GM21390 (cell line): ENCODE results near the gene SBNO2.

Source experiments
- ATAC-seq: cut with Tn5 transposase; IDR thresholded peaks from one replicate; pipeline ENCODE4 v1.9.1; 2021; ENCODE audit not compliant: unreplicated experiment

The SBNO2 gene

DNA sequence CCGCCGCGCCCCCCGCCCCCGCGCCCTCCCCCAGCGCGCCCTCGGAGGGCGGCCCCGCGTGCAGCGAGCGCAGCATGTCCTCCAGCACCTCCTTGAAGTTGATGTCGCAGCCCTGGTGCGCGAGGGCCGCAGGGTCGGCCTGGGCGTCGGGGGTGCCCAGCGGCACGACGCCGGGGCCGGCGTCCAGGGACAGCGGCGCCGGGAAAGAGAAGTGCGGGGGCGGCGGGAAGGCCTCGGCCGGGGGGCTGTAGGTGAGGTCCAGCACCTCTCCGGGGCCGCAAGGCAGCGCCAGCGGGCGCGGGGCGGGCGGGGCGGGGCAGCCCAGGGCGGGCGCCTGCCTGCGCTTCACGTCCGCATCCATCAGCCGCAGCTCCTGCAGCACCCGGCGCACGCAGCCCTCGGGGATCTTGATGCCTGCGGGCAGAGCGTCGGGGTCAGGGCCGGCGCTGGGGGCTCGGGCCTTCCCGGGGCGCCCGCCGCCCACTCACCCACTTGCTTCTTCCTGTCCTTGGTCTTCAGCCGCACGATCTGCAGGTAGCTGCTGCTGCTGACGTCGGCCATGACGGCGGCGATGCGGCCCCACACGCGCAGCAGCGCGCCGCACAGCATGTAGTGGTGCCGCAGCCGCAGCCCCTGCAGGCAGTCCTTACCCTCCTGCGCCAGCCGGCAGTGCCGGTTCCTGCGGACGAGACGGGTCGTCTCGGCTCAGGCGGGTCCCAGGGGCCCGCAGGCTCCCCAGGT, 65.6 kb downstream of the SBNO2 start:
- ATAC-seq: no peak

- ATAC-seq: no peak
Measured at GRCh38 chr19:1107661-1108261, 66.3 kb downstream of the SBNO2 start.

GRCh38 chr19:1106841-1107660, 67.0 kb downstream of the SBNO2 start:
- no peak for ATAC-seq

- no peak for ATAC-seq
Measured at GRCh38 chr19:1105873-1106840, 67.9 kb downstream of the SBNO2 start.

DNA sequence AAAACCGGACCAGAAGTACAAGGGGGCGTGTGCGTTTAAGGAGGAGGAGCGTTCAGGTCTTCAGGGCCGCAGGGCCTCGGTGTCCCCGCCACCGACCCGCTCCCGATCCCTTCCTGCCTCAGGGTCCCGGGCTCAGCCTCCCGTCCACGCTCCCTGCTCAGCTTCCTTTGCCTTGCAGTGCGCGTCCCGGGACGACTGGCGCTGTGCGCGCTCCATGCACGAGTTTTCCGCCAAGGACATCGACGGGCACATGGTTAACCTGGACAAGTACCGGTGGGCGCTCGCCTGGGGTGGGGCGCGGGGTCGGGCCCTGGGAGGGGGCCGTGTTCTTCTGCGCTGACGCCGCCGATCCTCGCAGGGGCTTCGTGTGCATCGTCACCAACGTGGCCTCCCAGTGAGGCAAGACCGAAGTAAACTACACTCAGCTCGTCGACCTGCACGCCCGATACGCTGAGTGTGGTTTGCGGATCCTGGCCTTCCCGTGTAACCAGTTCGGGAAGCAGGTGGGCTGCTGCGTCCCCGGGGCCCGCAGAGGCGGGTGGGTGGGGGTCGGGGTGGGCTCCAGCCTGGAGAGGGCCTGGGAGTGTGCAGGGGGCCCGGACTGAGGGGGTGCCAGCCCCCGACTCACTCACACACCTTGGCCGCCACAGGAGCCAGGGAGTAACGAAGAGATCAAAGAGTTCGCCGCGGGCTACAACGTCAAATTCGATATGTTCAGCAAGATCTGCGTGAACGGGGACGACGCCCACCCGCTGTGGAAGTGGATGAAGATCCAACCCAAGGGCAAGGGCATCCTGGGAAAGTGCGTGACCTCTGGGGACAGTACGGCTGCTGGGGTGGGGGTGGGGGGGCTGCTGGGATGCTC, 68.8 kb downstream of the SBNO2 start:
- no peak for ATAC-seq

DNA sequence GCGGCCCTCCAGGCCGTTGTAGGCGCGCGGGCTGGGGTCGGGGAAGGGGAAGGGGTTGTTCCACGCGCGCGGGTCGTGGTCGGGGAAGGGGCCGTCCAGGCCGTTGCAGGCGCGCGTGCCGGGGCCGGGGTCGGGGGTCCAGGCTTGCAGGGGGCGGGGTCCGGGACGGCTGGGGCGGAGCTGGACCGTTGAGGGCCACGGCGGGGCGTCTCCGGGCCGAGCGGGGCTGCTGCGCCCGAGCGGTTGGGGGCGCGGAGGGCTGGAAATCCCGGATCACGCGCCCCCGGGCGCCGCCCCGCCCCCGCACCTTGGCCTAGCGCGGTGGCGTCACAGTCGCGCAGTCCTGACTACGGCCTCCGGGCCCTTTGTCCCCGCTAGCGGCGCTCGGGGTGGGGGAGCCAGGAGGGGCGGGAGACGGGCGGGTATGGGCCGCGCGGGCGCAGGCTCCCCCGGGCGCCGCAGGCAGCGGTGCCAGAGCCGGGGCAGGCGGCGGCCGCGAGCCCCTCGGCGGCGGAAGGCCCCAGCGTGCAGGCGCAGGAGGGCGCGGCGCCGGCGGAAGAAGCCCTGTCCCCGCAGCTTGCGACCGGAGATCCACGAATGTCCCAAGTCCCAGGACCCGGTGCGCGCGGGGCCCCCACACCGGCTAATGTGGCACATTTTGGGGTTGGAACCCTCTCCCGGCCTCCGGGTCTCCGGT, 69.6 kb downstream of the SBNO2 start:
- peak; percentile 21 for ATAC-seq

DNA sequence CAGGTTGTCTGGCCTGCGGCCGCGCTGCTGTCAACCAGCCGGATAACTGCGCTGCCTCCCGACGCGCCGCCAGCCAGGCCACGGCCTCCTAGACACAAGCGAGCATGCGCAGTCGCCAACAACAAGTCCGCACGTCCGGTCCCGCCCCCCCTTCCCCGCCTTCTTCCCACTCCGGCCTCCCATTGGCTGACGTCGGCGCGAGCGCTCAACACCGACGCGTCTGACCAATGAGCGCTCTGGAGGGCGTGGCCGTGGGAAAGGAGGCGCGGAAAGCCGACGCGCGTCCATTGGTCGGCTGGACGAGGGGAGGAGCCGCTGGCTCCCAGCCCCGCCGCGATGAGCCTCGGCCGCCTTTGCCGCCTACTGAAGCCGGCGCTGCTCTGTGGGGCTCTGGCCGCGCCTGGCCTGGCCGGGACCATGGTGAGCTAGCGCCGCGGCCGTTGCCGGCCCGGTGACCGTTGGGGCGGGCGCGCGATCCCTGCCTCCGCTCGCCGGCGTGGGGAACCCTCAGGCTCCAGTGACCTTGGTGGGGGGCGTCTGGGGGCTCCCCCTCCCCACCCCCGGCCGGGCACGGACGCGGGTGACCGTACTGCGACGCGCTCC, 70.3 kb downstream of the SBNO2 start, which contains the start of gene GPX4:
Gene GPX4, plus strand, starts transcription at position 287 of the 603 bp plus-strand sequence. Its CDS starts 50 bp downstream, at position 337.
- ATAC-seq: peak; percentile 56

- ATAC-seq: no peak
Measured at GRCh38 chr19:1103132-1103707, 70.8 kb downstream of the SBNO2 start.

- no peak for ATAC-seq
Measured at GRCh38 chr19:1102407-1103131, 71.5 kb downstream of the SBNO2 start.

- no peak for ATAC-seq
Measured at GRCh38 chr19:1101337-1101698, 72.8 kb downstream of the SBNO2 start.

- no peak for ATAC-seq
Measured at GRCh38 chr19:1098177-1099051, 75.7 kb downstream of the SBNO2 start.

DNA sequence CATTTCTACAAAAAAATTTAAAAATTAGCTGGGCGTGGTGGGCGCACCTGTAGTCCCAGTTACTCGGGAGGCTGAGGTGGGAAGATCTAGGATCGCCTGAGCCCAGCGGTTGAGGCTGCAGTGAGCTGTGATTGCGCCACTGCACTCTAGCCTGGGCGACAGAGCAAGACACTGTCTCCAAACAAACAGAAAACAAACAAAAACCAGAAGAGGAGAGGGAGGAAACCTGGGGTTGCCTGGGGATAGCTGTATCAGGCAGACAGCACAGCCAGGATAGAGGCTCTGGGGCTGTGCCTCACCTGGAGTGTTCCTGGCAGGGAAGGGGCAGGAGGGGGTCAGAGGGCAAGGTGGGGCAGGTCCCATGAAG, 76.3 kb downstream of the SBNO2 start:
- ATAC-seq: no peak

GRCh38 chr19:1094978-1095701, 78.9 kb downstream of the SBNO2 start, which contains the start of gene POLR2E:
Gene POLR2E (minus strand): TSS chr19:1095375. CDS start chr19:1095315, 60 bp downstream.
- peak; percentile 70 for ATAC-seq

DNA sequence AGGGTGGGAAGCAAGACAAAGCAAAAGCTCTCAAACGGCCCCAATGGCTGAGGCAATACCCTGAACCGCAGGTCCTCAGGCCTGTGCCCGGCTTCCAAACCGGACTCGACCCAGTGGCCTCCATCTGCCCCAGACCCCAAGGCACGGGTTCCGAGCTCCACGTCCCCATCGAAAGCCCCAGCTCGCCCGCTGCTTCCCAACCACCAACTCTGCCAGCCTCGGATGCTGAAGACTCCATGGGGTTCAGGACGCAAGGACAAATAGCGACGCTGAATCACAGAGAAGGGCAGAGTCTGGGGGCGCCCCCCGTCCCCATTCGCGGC, 79.5 kb downstream of the SBNO2 start:
- no peak for ATAC-seq

- no peak for ATAC-seq
Measured at GRCh38 chr19:1093811-1094553, 80.1 kb downstream of the SBNO2 start.

DNA sequence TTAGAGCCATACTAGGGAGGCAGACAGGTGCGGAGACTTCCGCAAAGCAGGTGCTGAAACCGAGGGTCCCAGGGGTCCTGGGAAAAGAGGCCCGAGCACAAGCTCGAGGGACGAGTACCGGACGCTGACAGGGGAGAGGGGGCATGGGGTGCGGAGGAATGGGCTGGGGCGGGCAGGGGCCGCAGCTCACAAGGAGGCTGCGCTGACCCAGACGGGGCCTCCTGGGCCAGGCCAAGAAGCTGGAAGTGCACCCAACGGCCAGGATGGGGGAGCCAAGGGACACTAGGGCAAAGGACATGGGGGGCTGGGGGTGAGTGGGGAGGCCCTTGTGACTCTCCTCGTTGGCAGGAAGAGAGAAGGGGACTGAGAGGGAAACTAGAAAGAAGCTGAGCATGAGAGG, 80.7 kb downstream of the SBNO2 start:
- no peak for ATAC-seq
